VCaP (cell line): ENCODE measurements around the gene FCER1G.

Experiments used
- H3K27ac ChIP-seq: fragments of 450-650 bp; 2 replicates; pipeline ENCODE4 v1.5.1; 2017
- CTCF ChIP-seq: fragments of 450-650 bp; conservative IDR thresholded peaks from 2 replicates; pipeline ENCODE4 v1.5.1; 2017; ENCODE audit warnings: mild to moderate bottlenecking, moderate library complexity

Gene FCER1G

GRCh38 chr1:161216945-161217712 is 2.0 kb downstream of the FCER1G start:
- no peak for TF ChIP-seq CTCF
- no peak overlapping the region for H3K27ac ChIP-seq

GRCh38 chr1:161217831-161218230 is 2.7 kb downstream of the FCER1G start:
- no peak for TF ChIP-seq CTCF
- H3K27ac ChIP-seq, result no peak overlapping the region

GRCh38 chr1:161218301-161219077 is 3.4 kb downstream of the FCER1G start:
- no peak overlapping the region for H3K27ac ChIP-seq
- no peak for TF ChIP-seq CTCF

- H3K27ac ChIP-seq, result no peak overlapping the region
- TF ChIP-seq CTCF, result no peak
These were observed 4.2 kb downstream of the FCER1G start for GRCh38 chr1:161219078-161219892.

- TF ChIP-seq CTCF, result no peak
- no peak overlapping the region for H3K27ac ChIP-seq
These were observed 4.9 kb downstream of the FCER1G start for GRCh38 chr1:161220002-161220401.

- no peak overlapping the region for H3K27ac ChIP-seq
- TF ChIP-seq CTCF, result no peak
These were observed 7.3 kb downstream of the FCER1G start for GRCh38 chr1:161222175-161223019.
